OCI-LY1 (cell line): ENCODE results near the gene ALPK3.

Source experiments
- H2AFZ ChIP-seq: fragments of 200-600 bp; sonication (generic), shearing (Covaris generic); 2 replicates; pipeline ENCODE4 v1.6.0; 2014; ENCODE audit warnings: antibody characterized with exemption, mild to moderate bottlenecking, low read length
- H3F3A ChIP-seq: fragments of 200-600 bp; sonication (generic), shearing (Covaris generic); 2 replicates; pipeline ENCODE4 v1.6.0; 2014; ENCODE audit warnings: mild to moderate bottlenecking, antibody characterized with exemption, low read length, moderate library complexity; ENCODE audit not compliant: insufficient read depth
- H3K27ac ChIP-seq: fragments of 200-600 bp; sonication (generic); 2 replicates; pipeline ENCODE4 v1.5.1; 2014; ENCODE audit warnings: low read length, mixed run types, mild to moderate bottlenecking, low read depth; ENCODE audit not compliant: poor library complexity, severe bottlenecking
- H3K27me3 ChIP-seq: fragments of 200-600 bp; sonication (generic); 2 replicates; pipeline ENCODE4 v1.6.0; 2014; ENCODE audit warnings: antibody characterized with exemption, mild to moderate bottlenecking, low read length, moderate library complexity; ENCODE audit not compliant: insufficient read depth
- H3K36me3 ChIP-seq: fragments of 200-600 bp; sonication (generic); 2 replicates; pipeline ENCODE4 v1.6.1; 2014; ENCODE audit warnings: mild to moderate bottlenecking, antibody characterized with exemption, low read length, moderate library complexity, mixed read lengths; ENCODE audit not compliant: insufficient read depth
- H3K4me1 ChIP-seq: fragments of 200-600 bp; sonication (generic); 2 replicates; pipeline ENCODE4 v1.5.1; 2014; ENCODE audit warnings: mild to moderate bottlenecking, low read length, moderate library complexity; ENCODE audit not compliant: insufficient read depth, severe bottlenecking
- H3K4me2 ChIP-seq: fragments of 200-600 bp; sonication (generic), shearing (Covaris generic); 2 replicates; pipeline ENCODE4 v1.6.1; 2014; ENCODE audit warnings: low read length
- H3K4me3 ChIP-seq: fragments of 200-600 bp; sonication (generic); 2 replicates; pipeline ENCODE4 v1.5.1; 2014; ENCODE audit warnings: low read length, low read depth, mild to moderate bottlenecking, mixed read lengths; ENCODE audit not compliant: poor library complexity, severe bottlenecking
- H3K79me2 ChIP-seq: fragments of 200-600 bp; shearing (Covaris generic); 2 replicates; pipeline ENCODE4 v1.6.1; 2016; ENCODE audit warnings: mixed run types, low read length, mixed read lengths; ENCODE audit not compliant: insufficient read depth
- H3K9ac ChIP-seq: fragments of 200-600 bp; sonication (generic), shearing (Covaris generic); 2 replicates; pipeline ENCODE4 v1.6.1; 2014; ENCODE audit warnings: mild to moderate bottlenecking, low read length, mixed read lengths
- H3K9me2 ChIP-seq: fragments of 200-600 bp; sonication (generic), shearing (Covaris generic); 2 replicates; pipeline ENCODE4 v1.6.1; 2014; ENCODE audit warnings: low read depth, mild to moderate bottlenecking, low read length, mixed read lengths
- H3K9me3 ChIP-seq: fragments of 200-600 bp; shearing (Covaris generic); 2 replicates; pipeline ENCODE4 v1.6.1; 2014; ENCODE audit warnings: low read length, mixed read lengths
- H4K20me1 ChIP-seq: fragments of 200-600 bp; sonication (generic), shearing (Covaris generic); 2 replicates; pipeline ENCODE4 v1.6.0; 2016; ENCODE audit warnings: mild to moderate bottlenecking, low read length; ENCODE audit not compliant: insufficient read depth
- CTCF ChIP-seq: fragments of 200-600 bp; sonication (generic), shearing (Covaris generic); IDR thresholded peaks from 2 replicates; pipeline ENCODE4 v1.5.1; 2017; ENCODE audit warnings: mild to moderate bottlenecking, antibody characterized with exemption, low read length, moderate library complexity, mixed read lengths
- EZH2 ChIP-seq: fragments of 200-600 bp; sonication (generic), shearing (Covaris generic); IDR thresholded peaks from 2 replicates; pipeline ENCODE4 v1.8.0; 2017; ENCODE audit warnings: borderline replicate concordance, mixed run types, mild to moderate bottlenecking, antibody characterized with exemption, low read length, moderate library complexity, mixed read lengths

Gene ALPK3

GRCh38 chr15:84818261-84819131, 1.3 kb downstream of the ALPK3 start:
- no peaks in the 10 kb centered on the region for H3F3A ChIP-seq
- H3K4me1 ChIP-seq, result no peaks in the 10 kb centered on the region
- H3K36me3 ChIP-seq, result no peaks in the 10 kb centered on the region
- H3K79me2 ChIP-seq, result no peaks in the 10 kb centered on the region
- H3K9me3 ChIP-seq, result no peaks in the 10 kb centered on the region
- no peaks in the 10 kb centered on the region for H3K9me2 ChIP-seq
- no peaks in the 10 kb centered on the region for H4K20me1 ChIP-seq
- no peak overlapping the region for H3K4me2 ChIP-seq
- no peak overlapping the region for H3K9ac ChIP-seq
- no peak overlapping the region for H3K27ac ChIP-seq
- TF ChIP-seq EZH2 (no peak), CTCF (no peak)
- H3K4me3 ChIP-seq, result no peak overlapping the region
- no peak overlapping the region for H2AFZ ChIP-seq
- no peaks in the 10 kb centered on the region for H3K27me3 ChIP-seq

GRCh38 chr15:84819291-84819768, 2.2 kb downstream of the ALPK3 start:
- H3F3A ChIP-seq, result no peaks in the 10 kb centered on the region
- TF ChIP-seq CTCF, result no peak
- TF ChIP-seq EZH2, result no peak
- no peak overlapping the region for H3K27ac ChIP-seq
- H3K4me3 ChIP-seq, result no peak overlapping the region
- H3K36me3 ChIP-seq, result no peaks in the 10 kb centered on the region
- no peaks in the 10 kb centered on the region for H3K9me3 ChIP-seq
- H3K27me3 ChIP-seq, result no peaks in the 10 kb centered on the region
- no peak overlapping the region for H3K4me2 ChIP-seq
- no peaks in the 10 kb centered on the region for H3K9me2 ChIP-seq
- no peaks in the 10 kb centered on the region for H3K79me2 ChIP-seq
- H2AFZ ChIP-seq, result no peak overlapping the region
- no peaks in the 10 kb centered on the region for H4K20me1 ChIP-seq
- no peak overlapping the region for H3K9ac ChIP-seq
- no peaks in the 10 kb centered on the region for H3K4me1 ChIP-seq

GRCh38 chr15:84819791-84820190, 2.6 kb downstream of the ALPK3 start:
- H2AFZ ChIP-seq, result no peak overlapping the region
- H3K9me2 ChIP-seq, result no peaks in the 10 kb centered on the region
- H3K4me3 ChIP-seq, result no peak overlapping the region
- no peaks in the 10 kb centered on the region for H3F3A ChIP-seq
- H4K20me1 ChIP-seq, result no peaks in the 10 kb centered on the region
- H3K27me3 ChIP-seq, result no peaks in the 10 kb centered on the region
- no peaks in the 10 kb centered on the region for H3K4me1 ChIP-seq
- no peak overlapping the region for H3K4me2 ChIP-seq
- no peaks in the 10 kb centered on the region for H3K9me3 ChIP-seq
- H3K79me2 ChIP-seq, result no peaks in the 10 kb centered on the region
- H3K9ac ChIP-seq, result no peak overlapping the region
- no peak overlapping the region for H3K27ac ChIP-seq
- H3K36me3 ChIP-seq, result no peaks in the 10 kb centered on the region
- TF ChIP-seq CTCF (no peak), EZH2 (no peak)
